Body of pancreas (tissue), 4 donors: ENCODE results near the gene ZEB1.

Experiments used
- POLR2A ChIP-seq, 3 donors: fragments of 450-650 bp; IDR thresholded peaks; one replicate each; pipeline ENCODE4 v1.6.1; 2016; ENCODE audit warnings: antibody characterized with exemption in 3 of 3, mild to moderate bottlenecking in 2 of 3
- TF ChIP-seq, protein P1 (sequence below), 7 experiments: fragments of 450-650 bp in 4 of 7; fragments of 200-600 bp in 3 of 7; sonication (generic) in 3 of 7; IDR thresholded peaks; one replicate each; pipeline ENCODE4 v1.5.1; 2016 to 2019; ENCODE audit warnings: antibody characterized with exemption in 7 of 7

DNA sequence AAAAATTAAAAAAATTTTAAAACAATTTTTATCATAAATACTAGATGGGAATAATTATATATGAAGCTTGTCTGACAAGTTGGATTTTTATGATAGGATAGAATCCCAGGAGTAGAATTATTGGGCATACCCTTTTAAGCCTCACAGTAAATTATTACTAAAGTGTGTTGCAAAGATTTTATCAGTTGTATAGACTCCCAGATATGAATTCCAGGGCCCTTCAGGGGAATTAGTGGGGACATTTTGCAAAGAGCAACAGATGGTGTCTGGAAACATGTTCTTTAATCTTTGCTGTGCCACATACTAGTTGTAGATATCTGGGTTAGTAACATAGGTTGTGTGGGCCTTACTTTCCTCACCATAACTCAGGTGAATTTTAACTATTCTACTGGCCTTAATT, 28.7 kb downstream of the ZEB1 start:
- no peak for TF ChIP-seq POLR2A (IDR thresholded peaks at IDR 0.05)
- TF ChIP-seq, protein P1, sequence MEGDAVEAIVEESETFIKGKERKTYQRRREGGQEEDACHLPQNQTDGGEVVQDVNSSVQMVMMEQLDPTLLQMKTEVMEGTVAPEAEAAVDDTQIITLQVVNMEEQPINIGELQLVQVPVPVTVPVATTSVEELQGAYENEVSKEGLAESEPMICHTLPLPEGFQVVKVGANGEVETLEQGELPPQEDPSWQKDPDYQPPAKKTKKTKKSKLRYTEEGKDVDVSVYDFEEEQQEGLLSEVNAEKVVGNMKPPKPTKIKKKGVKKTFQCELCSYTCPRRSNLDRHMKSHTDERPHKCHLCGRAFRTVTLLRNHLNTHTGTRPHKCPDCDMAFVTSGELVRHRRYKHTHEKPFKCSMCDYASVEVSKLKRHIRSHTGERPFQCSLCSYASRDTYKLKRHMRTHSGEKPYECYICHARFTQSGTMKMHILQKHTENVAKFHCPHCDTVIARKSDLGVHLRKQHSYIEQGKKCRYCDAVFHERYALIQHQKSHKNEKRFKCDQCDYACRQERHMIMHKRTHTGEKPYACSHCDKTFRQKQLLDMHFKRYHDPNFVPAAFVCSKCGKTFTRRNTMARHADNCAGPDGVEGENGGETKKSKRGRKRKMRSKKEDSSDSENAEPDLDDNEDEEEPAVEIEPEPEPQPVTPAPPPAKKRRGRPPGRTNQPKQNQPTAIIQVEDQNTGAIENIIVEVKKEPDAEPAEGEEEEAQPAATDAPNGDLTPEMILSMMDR (IDR thresholded peaks at IDR 0.05), result no peak
